Endothelial cell (in vitro differentiated cells): ENCODE results near the gene DTX2. TPM values are rescaled to one million over a fixed set of nuclear protein-coding genes. Genes with fewer than 3 reads are reported as not detected.
"Not testable (repeated sequence)": the region's sequence is repeated elsewhere in the genome, so short reads cannot be mapped to it uniquely, and the experiment has no call there.

ENCODE experiments used
- DNase-seq: peaks from one replicate; pipeline ENCODE4 v3.0.0; 2021; ENCODE audit warnings: low spot score
- H3K27ac Mint-ChIP-seq: one replicate; pipeline ENCODE4 v1.8.0; 2021; ENCODE audit warnings: mixed read lengths, inconsistent platforms; ENCODE audit not compliant: unreplicated experiment
- H3K27me3 Mint-ChIP-seq: one replicate; pipeline ENCODE4 v1.8.0; 2021; ENCODE audit warnings: mild to moderate bottlenecking, moderate library complexity, mixed read lengths, inconsistent platforms; ENCODE audit not compliant: unreplicated experiment
- H3K36me3 Mint-ChIP-seq: one replicate; pipeline ENCODE4 v1.8.0; 2021; ENCODE audit warnings: mild to moderate bottlenecking, low read depth, mixed read lengths, inconsistent platforms; ENCODE audit not compliant: unreplicated experiment
- H3K4me1 Mint-ChIP-seq: one replicate; pipeline ENCODE4 v1.8.0; 2021; ENCODE audit warnings: mild to moderate bottlenecking, mixed read lengths, inconsistent platforms; ENCODE audit not compliant: unreplicated experiment
- H3K4me3 Mint-ChIP-seq: one replicate; pipeline ENCODE4 v1.8.0; 2021; ENCODE audit warnings: mild to moderate bottlenecking, mixed read lengths, inconsistent platforms; ENCODE audit not compliant: unreplicated experiment
- H3K9me3 Mint-ChIP-seq: one replicate; pipeline ENCODE4 v1.8.0; 2021; ENCODE audit warnings: mixed read lengths, inconsistent platforms; ENCODE audit not compliant: unreplicated experiment
- total RNA-seq: library from RNA; stranded (reverse); fragmentation: NEBNext Ultra II Directional; extraction: Animal tissue kit (Norgen Biotek cat#: 25700); gene quantifications from one replicate; pipeline ENCODE4 v1.2.1, GENCODE V29; 2021; ENCODE audit not compliant: unreplicated experiment

The DTX2 gene
- total RNA-seq, 1 donor from 2014 or later: 35.4 TPM

DNA sequence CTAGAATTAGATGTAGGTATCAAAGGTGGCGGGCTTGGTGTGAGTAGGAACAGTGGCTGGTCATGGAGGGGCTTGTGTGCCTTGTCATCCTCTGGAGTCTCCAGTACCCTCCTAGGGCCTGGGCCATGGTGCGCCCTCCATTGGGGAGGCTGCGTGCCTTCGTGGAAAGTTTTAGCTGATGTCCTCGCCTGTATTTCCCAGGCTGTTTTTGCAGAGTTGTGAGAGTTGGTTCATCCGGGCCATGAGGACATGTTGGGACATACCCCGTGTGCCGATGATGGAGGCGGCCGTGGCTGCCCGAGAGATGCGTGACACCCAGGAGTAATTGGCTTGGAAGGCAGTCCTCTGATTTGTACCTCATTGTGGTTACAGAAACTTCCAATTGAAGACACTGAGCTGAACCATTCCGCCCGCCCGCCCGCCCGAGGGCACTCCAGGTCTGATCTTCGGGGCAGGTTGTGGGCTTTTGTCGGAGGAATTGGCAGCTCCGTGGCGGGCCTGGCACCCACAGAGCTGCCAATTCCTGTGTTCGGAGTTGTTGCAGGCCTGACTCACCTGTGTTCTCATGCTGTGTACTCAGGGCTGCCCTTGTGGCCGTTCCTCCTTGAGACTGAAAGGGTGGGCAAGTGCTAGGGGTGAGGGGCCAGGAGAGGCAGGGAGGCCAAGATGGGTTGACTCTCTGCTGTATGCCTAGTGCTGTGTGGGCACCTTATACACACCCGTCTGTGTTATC lies 15.4 kb downstream of the DTX2 start:
- H3K4me3 Mint-ChIP-seq, H3K9me3 Mint-ChIP-seq, H3K36me3 Mint-ChIP-seq, H3K27me3 Mint-ChIP-seq, DNase-seq, H3K4me1 Mint-ChIP-seq, H3K27ac Mint-ChIP-seq: not testable (repeated sequence)

DNA sequence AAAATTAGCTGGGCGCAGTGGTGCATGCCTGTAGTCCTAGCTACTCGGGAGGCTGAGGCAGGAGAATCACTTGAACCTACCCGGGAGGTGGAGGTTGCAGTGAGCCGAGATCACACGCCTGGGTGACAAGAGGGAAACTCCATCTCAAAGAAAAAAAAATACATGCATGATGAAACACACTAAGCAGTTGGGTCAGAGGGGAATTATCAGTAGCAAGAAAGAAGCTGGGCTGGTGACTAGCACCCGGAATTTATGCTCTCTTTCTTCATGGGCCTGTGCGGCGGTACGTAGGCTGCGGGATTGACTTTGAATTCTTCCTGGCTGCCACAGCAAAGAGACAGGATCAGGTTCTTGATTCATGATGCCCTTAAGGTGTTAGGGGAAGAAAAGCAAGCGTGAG lies 18.1 kb downstream of the DTX2 start:
- DNase-seq, H3K4me3 Mint-ChIP-seq, H3K27me3 Mint-ChIP-seq, H3K27ac Mint-ChIP-seq, H3K4me1 Mint-ChIP-seq, H3K9me3 Mint-ChIP-seq, H3K36me3 Mint-ChIP-seq: not testable (repeated sequence)

DNA sequence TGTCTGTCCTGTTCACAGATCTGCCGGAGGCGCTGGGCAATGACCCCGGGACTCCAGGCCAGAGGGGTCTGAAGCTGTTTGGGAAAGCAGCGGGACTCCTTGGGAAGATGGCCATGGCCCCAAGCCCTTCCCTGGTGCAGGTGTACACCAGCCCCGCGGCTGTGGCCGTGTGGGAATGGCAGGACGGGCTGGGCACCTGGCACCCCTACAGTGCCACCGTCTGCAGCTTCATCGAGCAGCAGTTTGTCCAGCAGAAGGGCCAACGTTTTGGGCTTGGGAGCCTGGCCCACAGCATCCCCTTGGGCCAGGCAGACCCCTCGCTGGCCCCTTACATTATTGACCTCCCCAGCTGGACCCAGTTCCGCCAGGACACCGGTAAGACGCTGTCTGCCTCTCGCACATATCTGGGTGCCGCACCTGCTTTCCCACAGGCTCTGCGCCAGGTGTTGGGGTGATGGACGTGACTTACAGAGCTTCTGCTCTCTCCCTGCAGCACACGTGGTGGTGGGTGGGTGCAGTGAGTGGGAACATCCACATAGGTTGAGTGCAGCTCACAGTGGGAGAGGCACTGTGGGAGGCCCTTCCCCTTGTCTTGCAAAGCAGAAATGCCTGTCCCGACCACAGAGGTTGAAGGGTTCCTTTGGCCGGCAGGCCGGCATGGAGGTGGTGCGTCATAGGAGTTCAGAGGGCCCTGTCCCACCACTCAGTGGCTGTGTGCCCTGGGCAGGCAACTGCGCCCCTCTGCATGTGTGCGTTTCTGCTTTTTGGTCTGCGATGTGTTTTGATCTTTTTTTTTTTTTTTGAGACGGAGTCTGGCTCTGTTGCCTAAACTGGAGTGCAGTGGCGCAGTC lies 19.1 kb downstream of the DTX2 start:
- not testable (repeated sequence) for H3K27ac Mint-ChIP-seq, H3K36me3 Mint-ChIP-seq, DNase-seq

DNA sequence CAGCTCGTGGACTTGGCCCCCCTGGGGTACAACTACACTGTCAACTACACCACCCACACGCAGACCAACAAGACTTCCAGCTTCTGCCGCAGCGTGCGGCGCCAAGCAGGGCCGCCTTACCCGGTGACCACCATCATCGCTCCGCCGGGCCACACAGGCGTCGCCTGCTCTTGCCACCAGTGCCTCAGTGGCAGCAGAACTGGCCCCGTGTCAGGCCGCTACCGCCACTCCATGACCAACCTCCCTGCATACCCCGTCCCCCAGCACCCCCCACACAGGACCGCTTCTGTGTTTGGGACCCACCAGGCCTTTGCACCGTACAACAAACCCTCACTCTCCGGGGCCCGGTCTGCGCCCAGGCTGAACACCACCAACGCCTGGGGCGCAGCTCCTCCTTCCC lies 21.2 kb downstream of the DTX2 start:
- H3K27me3 Mint-ChIP-seq, H3K4me3 Mint-ChIP-seq, H3K4me1 Mint-ChIP-seq, H3K36me3 Mint-ChIP-seq, DNase-seq, H3K9me3 Mint-ChIP-seq, H3K27ac Mint-ChIP-seq: not testable (repeated sequence)

More for the DNA sequence above, 19.1 kb downstream of the DTX2 start:
- not testable (repeated sequence) for H3K27me3 Mint-ChIP-seq, H3K4me1 Mint-ChIP-seq, H3K9me3 Mint-ChIP-seq, H3K4me3 Mint-ChIP-seq

DNA sequence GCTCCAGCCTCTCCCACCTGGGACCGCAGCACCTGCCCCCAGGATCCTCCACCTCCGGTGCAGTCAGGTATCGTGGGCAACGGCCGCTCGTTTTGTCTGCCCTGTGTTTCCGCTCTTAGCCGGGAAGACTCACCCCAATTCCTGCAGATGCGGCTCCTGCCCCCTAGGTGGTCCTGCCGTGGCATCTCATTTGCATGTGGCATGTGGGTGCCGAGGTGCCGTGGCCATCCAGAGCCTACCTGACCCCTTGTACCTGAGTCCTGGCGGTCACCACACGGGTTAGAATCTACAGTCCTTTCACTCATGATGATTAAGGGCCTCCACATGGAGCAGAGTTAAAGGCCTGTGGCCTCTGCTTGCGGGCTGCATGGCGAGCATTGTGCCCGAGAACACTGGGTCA lies 21.6 kb downstream of the DTX2 start:
- H3K9me3 Mint-ChIP-seq, H3K36me3 Mint-ChIP-seq, H3K4me1 Mint-ChIP-seq, H3K4me3 Mint-ChIP-seq, H3K27ac Mint-ChIP-seq, H3K27me3 Mint-ChIP-seq, DNase-seq: not testable (repeated sequence)

DNA sequence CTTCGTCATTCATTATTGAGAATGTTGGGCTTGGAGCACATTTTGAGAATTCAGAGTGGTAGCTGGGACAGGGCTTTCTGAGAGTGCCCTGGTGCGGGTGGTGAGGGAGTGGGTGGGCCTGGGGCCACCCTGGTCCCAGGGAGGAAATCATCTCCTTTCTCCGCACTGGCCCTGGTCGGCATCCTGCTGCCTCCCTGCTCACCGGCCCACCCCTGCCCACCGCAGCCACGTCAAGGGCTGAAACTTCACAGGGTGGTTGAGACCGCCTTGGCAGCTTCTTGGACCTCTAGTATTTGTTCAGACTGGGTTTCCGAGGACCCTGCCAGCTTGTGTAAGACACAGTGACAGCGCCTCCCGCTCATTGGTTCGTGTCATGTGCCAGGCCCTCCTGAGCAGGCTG lies 22.9 kb downstream of the DTX2 start:
- H3K4me3 Mint-ChIP-seq, H3K36me3 Mint-ChIP-seq, H3K4me1 Mint-ChIP-seq, DNase-seq, H3K27ac Mint-ChIP-seq, H3K9me3 Mint-ChIP-seq, H3K27me3 Mint-ChIP-seq: not testable (repeated sequence)

DNA sequence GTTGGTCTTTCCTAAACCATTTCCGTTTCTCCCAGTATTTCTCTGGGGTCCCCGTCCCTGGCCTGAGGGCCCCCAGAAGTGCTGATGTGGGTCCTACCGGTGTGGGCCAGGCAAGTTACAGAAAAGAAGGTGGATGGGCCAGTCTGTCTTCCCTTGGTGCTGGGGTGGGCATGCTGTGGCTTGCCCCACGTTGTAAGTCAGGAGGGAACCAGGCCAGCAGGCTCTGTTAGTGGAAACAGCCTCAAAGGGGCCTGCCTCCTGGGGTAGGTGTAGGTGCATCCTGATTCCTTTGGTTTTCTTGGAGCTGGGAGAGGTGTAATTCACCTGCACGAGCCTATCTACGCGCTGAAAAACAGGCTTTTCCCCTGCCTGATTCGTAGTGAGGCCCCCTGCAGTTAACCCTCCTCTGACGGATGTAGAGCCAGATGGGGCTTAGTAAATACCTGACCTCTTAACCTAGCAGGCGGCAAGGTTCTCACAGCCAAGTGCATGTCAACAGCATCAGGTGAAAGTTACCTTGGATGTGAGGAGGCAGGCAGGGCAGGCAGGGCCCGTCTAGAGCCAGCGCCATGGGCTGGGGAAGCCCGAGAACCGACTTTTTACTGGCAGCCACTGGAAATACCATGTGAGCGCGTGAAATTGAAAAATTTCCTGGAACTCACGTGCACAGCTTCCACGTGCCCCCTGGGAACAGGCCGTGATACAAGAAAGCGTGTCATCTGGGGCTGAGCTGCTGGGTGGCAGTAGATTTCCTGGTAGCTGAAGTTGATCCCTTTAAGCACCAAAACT lies 24.5 kb downstream of the DTX2 start:
- not testable (repeated sequence) for H3K9me3 Mint-ChIP-seq, DNase-seq, H3K27me3 Mint-ChIP-seq, H3K4me3 Mint-ChIP-seq, H3K36me3 Mint-ChIP-seq, H3K4me1 Mint-ChIP-seq, H3K27ac Mint-ChIP-seq

DNA sequence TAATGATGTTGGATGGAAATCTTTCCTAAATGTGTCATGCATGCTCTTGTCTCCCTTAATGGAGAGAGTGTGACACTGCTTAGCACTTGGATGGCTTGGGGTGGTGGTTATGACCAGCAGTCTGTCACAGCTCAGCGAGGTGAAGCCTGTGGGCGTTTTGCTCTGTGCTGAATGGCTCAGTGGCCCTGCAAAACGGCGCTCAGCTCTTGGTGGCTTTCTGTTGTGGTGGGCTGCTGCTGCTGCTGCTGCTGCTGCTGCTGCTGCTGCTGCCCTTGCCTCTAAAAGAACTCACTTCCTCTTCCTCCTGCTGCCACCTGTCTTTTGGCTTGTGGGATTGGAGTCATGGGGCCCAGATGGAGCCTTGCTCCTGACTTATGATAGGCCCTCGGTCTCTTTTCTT lies 25.1 kb downstream of the DTX2 start:
- H3K4me3 Mint-ChIP-seq, DNase-seq, H3K9me3 Mint-ChIP-seq, H3K36me3 Mint-ChIP-seq, H3K27me3 Mint-ChIP-seq, H3K4me1 Mint-ChIP-seq, H3K27ac Mint-ChIP-seq: not testable (repeated sequence)

DNA sequence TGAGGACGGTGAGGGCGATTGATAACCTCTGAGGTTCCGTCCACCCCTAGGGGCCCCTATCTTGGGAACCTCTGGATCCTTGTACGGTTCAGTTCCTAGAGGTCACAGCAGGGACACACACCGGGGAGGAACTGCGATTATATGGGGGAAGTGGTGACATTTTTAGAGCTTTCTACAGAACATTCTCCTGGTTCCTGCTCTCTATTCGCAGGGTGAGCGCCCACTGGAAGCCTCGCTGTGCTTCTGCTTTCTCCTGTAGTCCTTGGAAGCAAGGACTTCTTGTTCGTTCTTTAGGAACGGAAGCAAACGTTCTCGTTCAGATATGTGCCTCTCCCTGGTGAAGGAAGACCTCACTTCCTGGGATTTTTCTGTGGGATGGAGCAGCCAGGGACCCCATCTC lies 26.5 kb downstream of the DTX2 start:
- H3K4me3 Mint-ChIP-seq, DNase-seq, H3K27me3 Mint-ChIP-seq, H3K36me3 Mint-ChIP-seq, H3K4me1 Mint-ChIP-seq, H3K27ac Mint-ChIP-seq, H3K9me3 Mint-ChIP-seq: not testable (repeated sequence)

DNA sequence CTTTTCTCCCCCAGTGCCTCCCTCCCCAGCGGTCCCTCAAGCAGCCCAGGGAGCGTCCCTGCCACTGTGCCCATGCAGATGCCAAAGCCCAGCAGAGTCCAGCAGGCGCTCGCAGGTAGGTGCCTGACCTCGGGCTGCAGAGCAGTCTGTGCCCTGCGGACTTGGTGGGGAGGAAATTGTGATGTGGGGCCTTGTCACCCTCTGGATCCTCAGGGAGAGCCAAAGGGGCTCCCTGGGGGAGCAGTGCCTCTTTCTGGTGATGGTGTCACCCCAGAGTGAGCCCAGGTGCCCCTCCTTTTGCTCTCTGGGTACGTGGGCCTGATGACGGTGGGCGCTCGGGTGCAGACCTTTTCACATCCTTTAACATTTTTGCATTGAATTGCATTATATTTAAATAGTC lies 30.6 kb downstream of the DTX2 start:
- DNase-seq, H3K9me3 Mint-ChIP-seq, H3K4me1 Mint-ChIP-seq, H3K27me3 Mint-ChIP-seq, H3K4me3 Mint-ChIP-seq, H3K27ac Mint-ChIP-seq, H3K36me3 Mint-ChIP-seq: not testable (repeated sequence)

DNA sequence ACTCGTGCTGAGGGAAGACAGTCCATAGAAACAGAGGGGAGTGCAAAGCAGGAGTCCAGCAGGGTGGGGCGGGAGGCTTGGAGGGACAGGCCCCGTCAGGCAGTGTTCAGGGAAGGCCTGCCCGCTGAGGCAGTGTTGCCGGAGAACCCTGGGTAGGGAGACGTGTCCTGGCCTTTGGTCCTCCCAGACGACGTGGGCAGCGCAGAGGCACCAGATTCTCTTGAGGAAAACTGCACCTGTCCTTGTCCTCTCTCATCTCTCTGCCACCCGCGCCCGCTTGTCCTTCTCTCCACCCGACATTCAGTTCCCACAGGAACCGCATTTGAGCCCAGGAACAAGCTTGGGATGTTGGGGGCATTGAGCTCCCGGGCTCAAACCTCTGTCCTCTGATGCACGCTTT lies 34.2 kb downstream of the DTX2 start:
- not testable (repeated sequence) for H3K4me3 Mint-ChIP-seq, H3K27me3 Mint-ChIP-seq, H3K9me3 Mint-ChIP-seq, DNase-seq, H3K27ac Mint-ChIP-seq, H3K4me1 Mint-ChIP-seq, H3K36me3 Mint-ChIP-seq
